Right ventricle myocardium inferior (tissue), 1 donor: ENCODE results near the gene QSER1. TPM values are rescaled to one million over a fixed set of nuclear protein-coding genes. Genes with fewer than 3 reads are reported as not detected.
"Not testable (repeated sequence)": the region's sequence is repeated elsewhere in the genome, so short reads cannot be mapped to it uniquely, and the experiment has no call there.

Experiments used
- ATAC-seq: fragments of 200-7000 bp; cut with Tn5 transposase; one replicate; pipeline ENCODE4 v1.9.1; 2020; ENCODE audit warnings: mild to moderate bottlenecking, moderate library complexity
- DNase-seq: peaks from one replicate; pipeline ENCODE4 v3.0.0; 2021; ENCODE audit errors: missing footprints
- intact Hi-C: fragments of 100-400 bp; cut with DNase I; formaldehyde crosslinking; loops from one replicate; pipeline ENCODE4 v1.11.0; 2022
- long read RNA-seq: library from polyadenylated mRNA; unstranded; transcript quantifications from one replicate; pipeline ENCODE4 v2.0.0, GENCODE V29; 2021
- total RNA-seq: library from RNA; stranded (reverse); fragmentation: NEBNext Ultra II Directional; extraction: Animal tissue kit (Norgen Biotek cat#: 25700); gene quantifications from one replicate; pipeline ENCODE4 v1.2.1, GENCODE V29; 2021
- donor health status: DM: no; HTN: yes; CAD: no; lungs with severe emphysema.

The QSER1 gene
- total RNA-seq: 14.9 TPM
- long read RNA-seq: 0 reads

GRCh38 chr11:32892355-32893092 lies at the start of gene QSER1:
TSS of gene QSER1 (plus strand) at chr11:32892811. CDS start at chr11:32893126, 315 bp downstream.
- peak; percentile 88 for DNase-seq
- intact Hi-C loops: loop anchor here (5.0 to 10.0 kb wide), 2 partner anchors 145 to 308 kb away; partner anchors contain the start of genes EIF3M and TCP11L1
- ATAC-seq: peak; percentile 89

GRCh38 chr11:32843544-32843943 lies 49.1 kb upstream of the QSER1 start:
- intact Hi-C loops: no loop called here
- no peak for DNase-seq
- ATAC-seq: no peak

- intact Hi-C loops: no loop called here
Measured at GRCh38 chr11:32847511-32847910, 45.1 kb upstream of the QSER1 start.

GRCh38 chr11:32849761-32850160 lies 42.9 kb upstream of the QSER1 start:
- no peak for ATAC-seq
- DNase-seq: no peak
- intact Hi-C loops: no loop called here

More at GRCh38 chr11:32847511-32847910, 45.1 kb upstream of the QSER1 start:
- no peak for ATAC-seq
- DNase-seq: no peak

GRCh38 chr11:32851251-32851650 lies 41.4 kb upstream of the QSER1 start:
- intact Hi-C loops: no loop called here
- no peak for ATAC-seq
- no peak for DNase-seq

GRCh38 chr11:32852207-32852606 lies 40.4 kb upstream of the QSER1 start:
- ATAC-seq (no peak), DNase-seq (no peak)
- intact Hi-C loops: no loop called here

GRCh38 chr11:32855601-32856000 lies 37.0 kb upstream of the QSER1 start:
- DNase-seq: no peak
- intact Hi-C loops: no loop called here
- no peak for ATAC-seq

GRCh38 chr11:32858731-32859130 lies 33.9 kb upstream of the QSER1 start:
- ATAC-seq: no peak
- intact Hi-C loops: no loop called here
- no peak for DNase-seq

- ATAC-seq: no peak
- intact Hi-C loops: no loop called here
Measured at GRCh38 chr11:32861850-32862577, 30.6 kb upstream of the QSER1 start.

GRCh38 chr11:32864555-32864954 lies 28.1 kb upstream of the QSER1 start:
- intact Hi-C loops: no loop called here
- ATAC-seq (no peak), DNase-seq (no peak)

More at GRCh38 chr11:32861850-32862577, 30.6 kb upstream of the QSER1 start:
- no peak for DNase-seq

- DNase-seq, ATAC-seq, intact Hi-C loops: not testable (repeated sequence)
Measured at GRCh38 chr11:32868752-32869151, 23.9 kb upstream of the QSER1 start.

- DNase-seq: no peak
- intact Hi-C loops: no loop called here
- no peak for ATAC-seq
Measured at GRCh38 chr11:32870676-32871075, 21.9 kb upstream of the QSER1 start.

- ATAC-seq: no peak
- no peak for DNase-seq
- intact Hi-C loops: no loop called here
Measured at GRCh38 chr11:32874132-32874531, 18.5 kb upstream of the QSER1 start.

- ATAC-seq (no peak), DNase-seq (no peak)
- intact Hi-C loops: no loop called here
Measured at GRCh38 chr11:32881286-32881685, 11.3 kb upstream of the QSER1 start.

GRCh38 chr11:32883421-32883820 lies 9.2 kb upstream of the QSER1 start:
- intact Hi-C loops: no loop called here

GRCh38 chr11:32884023-32884422 lies 8.6 kb upstream of the QSER1 start:
- DNase-seq (no peak), ATAC-seq (no peak)
- intact Hi-C loops: no loop called here

More at GRCh38 chr11:32883421-32883820, 9.2 kb upstream of the QSER1 start:
- ATAC-seq: no peak
- no peak for DNase-seq

GRCh38 chr11:32884770-32885384 lies 7.7 kb upstream of the QSER1 start:
- no peak for ATAC-seq
- intact Hi-C loops: no loop called here
- DNase-seq: no peak

- intact Hi-C loops: no loop called here
- DNase-seq: no peak
- no peak for ATAC-seq
Measured at GRCh38 chr11:32885556-32885955, 7.1 kb upstream of the QSER1 start.

GRCh38 chr11:32886180-32886579 lies 6.4 kb upstream of the QSER1 start:
- no peak for ATAC-seq
- intact Hi-C loops: no loop called here
- no peak for DNase-seq
